ENCODE results near the gene ARRB2. TPM values are rescaled to one million over a fixed set of nuclear protein-coding genes. Genes with fewer than 3 reads are reported as not detected.

The ARRB2 gene
- total and polyA plus RNA-seq, 2 of the 13 experiments (the other 11 are each of a cell fraction or from before 2014, with no cell fraction given), result 21.5 to 49.2 TPM

DNA sequence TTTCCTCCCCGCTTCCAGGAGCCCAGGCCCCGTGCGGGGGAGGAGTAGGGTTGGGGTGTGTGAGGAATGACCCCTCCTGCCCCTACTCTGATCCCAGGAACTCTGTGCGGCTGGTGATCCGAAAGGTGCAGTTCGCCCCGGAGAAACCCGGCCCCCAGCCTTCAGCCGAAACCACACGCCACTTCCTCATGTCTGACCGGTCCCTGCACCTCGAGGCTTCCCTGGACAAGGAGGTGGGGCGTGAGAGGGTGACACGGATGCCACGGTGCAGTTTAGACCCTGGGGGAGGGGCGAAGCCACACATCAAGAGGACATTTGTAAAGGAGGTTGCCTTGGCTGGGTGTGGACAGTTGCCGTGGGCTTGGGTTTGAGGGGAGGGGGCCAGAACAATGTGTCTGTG, 7.4 kb downstream of the ARRB2 start:
- Histone ChIP-seq H3K79me2 (ENCODE audit: insufficient read depth, low read length) (no peaks in the 10 kb centered on the region), H3K4me2 (ENCODE audit: low read depth, low read length) (no peak overlapping the region), H3K4me3 (replicated peaks in 1 of 3; ENCODE audit: insufficient read depth in 1 of 3, low read depth in 2 of 3, low read length in 3 of 3) (no peak overlapping the region), H3K9me3 (ENCODE audit: low read length) (no peaks in the 10 kb centered on the region), H3K36me3 (replicated peaks in 1 of 2; ENCODE audit: control insufficient read depth in 1 of 2, insufficient read depth in 2 of 2, low read length in 2 of 2) (peaks cover 11 to 37% of the 10 kb centered on the region in 2 experiments; a peak in 4 of 5 replicates), H3K27ac (ENCODE audit: extremely low read length, insufficient read depth, low read length) (no peak overlapping the region), H3K27me3 (ENCODE audit: control insufficient read depth in 1 of 2, insufficient read depth in 2 of 2, low read length in 2 of 2) (no peaks in the 10 kb centered on the region), H3K9ac (ENCODE audit: insufficient read depth, low read depth, low read length) (no peak overlapping the region), H4K20me1 (ENCODE audit: insufficient read depth, low read length) (no peaks in the 10 kb centered on the region), H3K4me1 (ENCODE audit: insufficient read depth, low read length) (peaks cover 50% of the 10 kb centered on the region), H2AFZ (ENCODE audit: low read length) (no peak overlapping the region)
- TF ChIP-seq JDP2 (CRISPR knock-in tag; IDR thresholded peaks at IDR 0.05; ENCODE audit: borderline replicate concordance) (no peak), U2AF2 (IDR thresholded peaks at IDR 0.05; ENCODE audit: low read depth, low read length) (no peak), RBM22 (optimal IDR thresholded peaks at IDR 0.05; ENCODE audit: low read length) (peak; percentile 31)
- TF ChIP-seq, protein P1, sequence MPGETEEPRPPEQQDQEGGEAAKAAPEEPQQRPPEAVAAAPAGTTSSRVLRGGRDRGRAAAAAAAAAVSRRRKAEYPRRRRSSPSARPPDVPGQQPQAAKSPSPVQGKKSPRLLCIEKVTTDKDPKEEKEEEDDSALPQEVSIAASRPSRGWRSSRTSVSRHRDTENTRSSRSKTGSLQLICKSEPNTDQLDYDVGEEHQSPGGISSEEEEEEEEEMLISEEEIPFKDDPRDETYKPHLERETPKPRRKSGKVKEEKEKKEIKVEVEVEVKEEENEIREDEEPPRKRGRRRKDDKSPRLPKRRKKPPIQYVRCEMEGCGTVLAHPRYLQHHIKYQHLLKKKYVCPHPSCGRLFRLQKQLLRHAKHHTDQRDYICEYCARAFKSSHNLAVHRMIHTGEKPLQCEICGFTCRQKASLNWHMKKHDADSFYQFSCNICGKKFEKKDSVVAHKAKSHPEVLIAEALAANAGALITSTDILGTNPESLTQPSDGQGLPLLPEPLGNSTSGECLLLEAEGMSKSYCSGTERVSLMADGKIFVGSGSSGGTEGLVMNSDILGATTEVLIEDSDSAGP (CRISPR knock-in tag; IDR thresholded peaks at IDR 0.05; ENCODE audit: borderline replicate concordance), result no peak
- in situ Hi-C loops (cut with HindIII; ENCODE audit: extremely low pct_ligation_motif_present, low pct_unique_long_range_greater_than_20kb), result no loop called here
- intact Hi-C loops (cut with micrococcal nuclease; ENCODE audit: unreplicated experiment), result loop anchor here (10.0 kb wide), 1 partner anchor 247 kb away; the partner anchor contains the start of gene SPAG7
- no peak for FAIRE-seq
- ChIA-PET POLR2A (no interaction called here), CTCF (ENCODE audit: low intra/inter-chr PET ratio, low total read pairs) (no interaction called here)
- WGBS (ENCODE audit: low lambda C conversion rate), result 95% methylated on average over 17 of the region's 17 CpGs
- no TSS peak for BruUV-seq (replicated peaks)
- no peak for DNase-seq (ENCODE audit: low spot score)
- no peak for ATAC-seq

DNA sequence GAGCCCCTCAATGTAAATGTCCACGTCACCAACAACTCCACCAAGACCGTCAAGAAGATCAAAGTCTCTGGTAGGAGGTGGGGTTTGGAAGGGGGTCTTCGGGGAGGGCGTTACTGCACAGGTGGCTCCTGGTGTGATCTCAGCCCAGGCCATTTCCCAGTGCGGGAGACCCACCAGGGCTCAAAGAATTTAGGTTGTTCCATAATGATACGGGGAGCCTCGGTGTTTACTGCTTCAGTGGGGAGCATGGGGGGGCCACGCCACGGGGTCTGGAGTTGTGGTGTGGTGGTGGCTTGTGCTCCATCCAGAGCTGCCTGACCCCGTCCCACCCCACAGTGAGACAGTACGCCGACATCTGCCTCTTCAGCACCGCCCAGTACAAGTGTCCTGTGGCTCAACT, 7.8 kb downstream of the ARRB2 start:
- intact Hi-C loops (cut with micrococcal nuclease; ENCODE audit: unreplicated experiment) (loop anchor here (10.0 kb wide), 1 partner anchor 247 kb away; the partner anchor contains the start of gene SPAG7), in situ Hi-C loops (cut with HindIII; ENCODE audit: extremely low pct_ligation_motif_present, low pct_unique_long_range_greater_than_20kb) (no loop called here)
- Histone ChIP-seq H3K36me3 (replicated peaks in 1 of 2; ENCODE audit: control insufficient read depth in 1 of 2, insufficient read depth in 2 of 2, low read length in 2 of 2) (peaks cover 11 to 37% of the 10 kb centered on the region in 2 experiments; a peak in 4 of 5 replicates), H3K27me3 (ENCODE audit: control insufficient read depth in 1 of 2, insufficient read depth in 2 of 2, low read length in 2 of 2) (no peaks in the 10 kb centered on the region), H3K4me1 (ENCODE audit: insufficient read depth, low read length) (peaks cover 48% of the 10 kb centered on the region), H3K4me3 (replicated peaks in 1 of 3; ENCODE audit: insufficient read depth in 1 of 3, low read depth in 2 of 3, low read length in 3 of 3) (no peak overlapping the region), H3K9ac (ENCODE audit: insufficient read depth, low read depth, low read length) (no peak overlapping the region), H3K27ac (ENCODE audit: extremely low read length, insufficient read depth, low read length) (no peak overlapping the region), H4K20me1 (ENCODE audit: insufficient read depth, low read length) (no peaks in the 10 kb centered on the region), H3K4me2 (ENCODE audit: low read depth, low read length) (no peak overlapping the region), H2AFZ (ENCODE audit: low read length) (no peak overlapping the region), H3K9me3 (ENCODE audit: low read length) (no peaks in the 10 kb centered on the region), H3K79me2 (ENCODE audit: insufficient read depth, low read length) (no peaks in the 10 kb centered on the region)
- ChIA-PET CTCF (ENCODE audit: low intra/inter-chr PET ratio, low total read pairs) (no interaction called here), POLR2A (interaction anchor here (1.0 kb wide), 1 partner anchor 8 kb away, joined by 4 read pairs; the partner anchor contains the start of gene ARRB2)
- no peak for DNase-seq (ENCODE audit: low spot score)
- BruUV-seq (replicated peaks), result no TSS peak
- TF ChIP-seq HOXD1 (CRISPR knock-in tag; IDR thresholded peaks at IDR 0.05), result no peak
- TF ChIP-seq ZNF12 (CRISPR knock-in tag; IDR thresholded peaks at IDR 0.05), result no peak
- 95% methylated on average over 13 of the region's 13 CpGs for WGBS (ENCODE audit: low lambda C conversion rate)
- no peak for FAIRE-seq
- ATAC-seq, result no peak

Data from HepG2 (cell line).